Measurements from ENCODE around the gene PARP8.

PARP8 gene

GRCh38 chr5:50863534-50864170, 197.2 kb downstream of the PARP8 start:
- DNase-seq, result no peak

- no peak for DNase-seq
Observed at GRCh38 chr5:50864466-50864865, 198.0 kb downstream of the PARP8 start.

- DNase-seq, result no peak
Observed at GRCh38 chr5:50866415-50866814, 200.0 kb downstream of the PARP8 start.

GRCh38 chr5:50867140-50867539, 200.7 kb downstream of the PARP8 start:
- no peak for DNase-seq

GRCh38 chr5:50873595-50874277, 207.3 kb downstream of the PARP8 start:
- DNase-seq, result no peak

- DNase-seq, result no peak
Observed at GRCh38 chr5:50874306-50875001, 208.0 kb downstream of the PARP8 start.

- no peak for DNase-seq
Observed at GRCh38 chr5:50875002-50875344, 208.5 kb downstream of the PARP8 start.

GRCh38 chr5:50878470-50878869, 212.0 kb downstream of the PARP8 start:
- no peak for DNase-seq

- no peak for DNase-seq
Observed at GRCh38 chr5:50881407-50881806, 215.0 kb downstream of the PARP8 start.

GRCh38 chr5:50886657-50887345, 220.4 kb downstream of the PARP8 start:
- no peak for DNase-seq

GRCh38 chr5:50887889-50888633, 221.6 kb downstream of the PARP8 start:
- DNase-seq, result no peak

- no peak for DNase-seq
Observed at GRCh38 chr5:50888751-50889150, 222.3 kb downstream of the PARP8 start.

- DNase-seq, result no peak
Observed at GRCh38 chr5:50889790-50890189, 223.4 kb downstream of the PARP8 start.

Measured in stimulated activated CD8-positive, alpha-beta memory T cell treated with anti-CD3 and anti-CD28 coated beads, Interleukin-4, amount 100 ng/mL, for 48 hours (primary cell).